Transverse colon (tissue), 3 donors: ENCODE measurements around the gene FOXC2.

Source experiments
- EP300 ChIP-seq: sonication (generic); formaldehyde crosslinking; IDR thresholded peaks from one replicate; pipeline ENCODE4 v1.6.1; 2017; ENCODE audit warnings: antibody characterized with exemption, low read depth
- POLR2A ChIP-seq: fragments of 450-650 bp; IDR thresholded peaks from one replicate; pipeline ENCODE4 v1.6.1; 2016; ENCODE audit warnings: antibody characterized with exemption, mild to moderate bottlenecking, moderate library complexity
- TF ChIP-seq, protein P1 (sequence below), 5 experiments: fragments of 200-600 bp in 3 of 5; fragments of 450-650 bp in 2 of 5; sonication (generic) in 3 of 5; IDR thresholded peaks; 1 replicate in 2 of 5; 2 replicates in 3 of 5; pipeline ENCODE4 v1.5.1; 2016 to 2017; ENCODE audit warnings: antibody characterized with exemption in 5 of 5, inconsistent platforms in 3 of 5, mild to moderate bottlenecking in 2 of 5, moderate library complexity in 1 of 5

DNA sequence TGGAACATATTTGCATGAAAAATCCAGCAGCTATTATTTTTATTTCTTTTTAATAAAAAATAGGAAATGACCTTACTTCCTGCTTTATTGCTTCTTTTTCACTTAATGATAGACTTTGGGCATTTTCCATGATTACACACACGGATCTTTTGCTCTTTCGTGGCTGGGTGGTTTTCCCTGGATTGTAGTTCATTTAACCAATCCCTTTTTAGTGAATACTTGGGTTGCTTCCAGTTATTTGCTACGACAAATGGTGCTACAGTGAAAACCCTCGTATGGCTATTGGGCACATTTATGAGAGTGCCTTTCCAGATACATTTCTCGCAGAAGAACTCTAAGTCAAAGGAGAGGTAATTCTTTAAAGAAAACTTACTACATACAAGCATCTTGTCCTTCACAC is 50.3 kb downstream of the FOXC2 start:
- TF ChIP-seq EP300 (no peak), POLR2A (no peak)
- TF ChIP-seq, protein P1, sequence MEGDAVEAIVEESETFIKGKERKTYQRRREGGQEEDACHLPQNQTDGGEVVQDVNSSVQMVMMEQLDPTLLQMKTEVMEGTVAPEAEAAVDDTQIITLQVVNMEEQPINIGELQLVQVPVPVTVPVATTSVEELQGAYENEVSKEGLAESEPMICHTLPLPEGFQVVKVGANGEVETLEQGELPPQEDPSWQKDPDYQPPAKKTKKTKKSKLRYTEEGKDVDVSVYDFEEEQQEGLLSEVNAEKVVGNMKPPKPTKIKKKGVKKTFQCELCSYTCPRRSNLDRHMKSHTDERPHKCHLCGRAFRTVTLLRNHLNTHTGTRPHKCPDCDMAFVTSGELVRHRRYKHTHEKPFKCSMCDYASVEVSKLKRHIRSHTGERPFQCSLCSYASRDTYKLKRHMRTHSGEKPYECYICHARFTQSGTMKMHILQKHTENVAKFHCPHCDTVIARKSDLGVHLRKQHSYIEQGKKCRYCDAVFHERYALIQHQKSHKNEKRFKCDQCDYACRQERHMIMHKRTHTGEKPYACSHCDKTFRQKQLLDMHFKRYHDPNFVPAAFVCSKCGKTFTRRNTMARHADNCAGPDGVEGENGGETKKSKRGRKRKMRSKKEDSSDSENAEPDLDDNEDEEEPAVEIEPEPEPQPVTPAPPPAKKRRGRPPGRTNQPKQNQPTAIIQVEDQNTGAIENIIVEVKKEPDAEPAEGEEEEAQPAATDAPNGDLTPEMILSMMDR (IDR thresholded peaks at IDR 0.05) = no peak
